A549 (cell line): ENCODE data around the gene MDFIC. TPM values are rescaled to one million over a fixed set of nuclear protein-coding genes. Genes with fewer than 3 reads are reported as not detected.

Experiments used
- ATAC-seq, 2 experiments: fragments of 200-7000 bp in 1 of 2; fragments of >200 bp in 1 of 2; cut with Nextera tagmentation in 1 of 2; cut with Tn5 transposase in 1 of 2; 3 replicates each; pipeline versions ENCODE4 v1.8.0 to v1.9.1; 2018 to 2020; ENCODE audit warnings: mild to moderate bottlenecking in 1 of 2, moderate library complexity in 1 of 2
- CTCF ChIA-PET: fragments of 300-600 bp; sonication (Branson Sonifier 250); formaldehyde crosslinking; extraction: SDS; loops from one replicate; lab custom pipeline; 2021; ENCODE audit warnings: antibody characterized with exemption, inconsistent platforms; lab: Yijun Ruan, JAX
- POLR2A ChIA-PET: fragments of 350-600 bp; formaldehyde crosslinking; extraction: SDS; loops from one replicate; lab custom pipeline; 2021; ENCODE audit warnings: antibody characterized with exemption, inconsistent platforms; lab: Yijun Ruan, JAX
- DNase-seq, 2 experiments: peaks; one replicate each; pipeline versions ENCODE4 v3.0.0 to v3.0.0-alpha.2; 2011 to 2016; ENCODE audit warnings: low read depth in 1 of 2, low spot score in 1 of 2
- FAIRE-seq: peaks from 2 replicates; lab custom pipeline; 2011; peaks lifted over from hg19 to GRCh38; lab: Jason Lieb, UNC
- H3K27ac ChIP-seq, 2 experiments: fragments of >200 bp; sonication (Bioruptor Twin); formaldehyde crosslinking; 3 replicates each; pipeline ENCODE4 v1.5.1; 2016 to 2017
- H3K4me1 ChIP-seq: fragments of >200 bp; sonication (Bioruptor Twin); formaldehyde crosslinking; 3 replicates; pipeline ENCODE4 v1.6.1; 2016
- H3K4me2 ChIP-seq: fragments of >200 bp; sonication (Bioruptor Twin); formaldehyde crosslinking; 3 replicates; pipeline ENCODE4 v1.6.1; 2016
- H3K4me3 ChIP-seq: fragments of >200 bp; sonication (Bioruptor Twin); formaldehyde crosslinking; 3 replicates; pipeline ENCODE4 v1.5.1; 2016
- H3K9me3 ChIP-seq: fragments of >200 bp; sonication (Bioruptor Twin); formaldehyde crosslinking; 3 replicates; pipeline ENCODE4 v1.6.1; 2016
- CBX8 ChIP-seq: fragments of 200-600 bp; sonication (generic); IDR thresholded peaks from 2 replicates; pipeline ENCODE4 v1.6.1; 2016
- CEBPB ChIP-seq, 2 experiments: fragments of >200 bp in 1 of 2; sonication (Bioruptor Twin) in 1 of 2; formaldehyde crosslinking in 1 of 2; IDR thresholded peaks; 2 replicates each; pipeline ENCODE4 v1.6.1; 2012 to 2016
- CHD2 ChIP-seq: fragments of 150-350 bp; IDR thresholded peaks from 2 replicates; pipeline ENCODE4 v1.6.1; 2014; ENCODE audit warnings: low read length; ENCODE audit not compliant: partially characterized antibody
- ESRRA ChIP-seq: fragments of 150-350 bp; IDR thresholded peaks from 2 replicates; pipeline ENCODE4 v1.6.1; 2014; ENCODE audit warnings: mild to moderate bottlenecking, low read length, borderline replicate concordance
- FOSB ChIP-seq: fragments of 250-450 bp; sonication (Bioruptor Pico); IDR thresholded peaks from 2 replicates; pipeline ENCODE4 v1.5.0; 2020; ENCODE audit warnings: mild to moderate bottlenecking, moderate library complexity
- FOXS1 ChIP-seq: fragments of 250-450 bp; sonication (Bioruptor Pico); IDR thresholded peaks from 2 replicates; pipeline ENCODE4 v1.5.0; 2020; ENCODE audit warnings: mild to moderate bottlenecking, moderate library complexity
- GATA3 ChIP-seq: IDR thresholded peaks from 2 replicates; pipeline ENCODE4 v1.6.1; 2012; ENCODE audit warnings: borderline replicate concordance
- HEYL ChIP-seq: fragments of 250-450 bp; sonication (Bioruptor Pico); IDR thresholded peaks from 2 replicates; pipeline ENCODE4 v1.8.0; 2021; ENCODE audit warnings: mild to moderate bottlenecking, moderate library complexity
- HOXB13 ChIP-seq: fragments of 250-450 bp; sonication (Bioruptor Pico); IDR thresholded peaks from 2 replicates; pipeline ENCODE4 v1.5.0; 2020; ENCODE audit warnings: low read depth, mild to moderate bottlenecking, moderate library complexity
- JUNB ChIP-seq: fragments of >200 bp; sonication (Bioruptor Twin); formaldehyde crosslinking; IDR thresholded peaks from 2 replicates; pipeline ENCODE4 v1.6.1; 2016
- MAFK ChIP-seq: fragments of 450-650 bp; IDR thresholded peaks from 2 replicates; pipeline ENCODE4 v1.6.1; 2014; ENCODE audit not compliant: partially characterized antibody
- MAZ ChIP-seq: fragments of 150-350 bp; IDR thresholded peaks from 2 replicates; pipeline ENCODE4 v1.6.1; 2014; ENCODE audit warnings: antibody characterized with exemption, low read depth, low read length, borderline replicate concordance
- NFE2L2 ChIP-seq: fragments of 150-350 bp; conservative IDR thresholded peaks from 2 replicates; pipeline ENCODE4 v1.6.1; 2014; ENCODE audit warnings: low read length
- RARB ChIP-seq: fragments of 250-450 bp; sonication (Bioruptor Pico); IDR thresholded peaks from 2 replicates; pipeline ENCODE4 v1.8.0; 2021; ENCODE audit warnings: mild to moderate bottlenecking, moderate library complexity
- RFX5 ChIP-seq: fragments of 450-650 bp; IDR thresholded peaks from 2 replicates; pipeline ENCODE4 v1.7.1; 2014; ENCODE audit warnings: antibody characterized with exemption, mild to moderate bottlenecking, moderate library complexity
- RNF2 ChIP-seq: fragments of 200-600 bp; sonication (generic); IDR thresholded peaks from 2 replicates; pipeline ENCODE4 v1.6.1; 2016; ENCODE audit warnings: low read depth, mild to moderate bottlenecking, antibody characterized with exemption, moderate library complexity, borderline replicate concordance
- SREBF2 ChIP-seq: fragments of 450-650 bp; IDR thresholded peaks from 2 replicates; pipeline ENCODE4 v1.6.1; 2014; ENCODE audit warnings: mild to moderate bottlenecking, moderate library complexity
- TFCP2L1 ChIP-seq: fragments of 250-450 bp; sonication (Bioruptor Pico); IDR thresholded peaks from 2 replicates; pipeline ENCODE4 v1.5.0; 2021; ENCODE audit warnings: mild to moderate bottlenecking
- ZNF302 ChIP-seq: fragments of 250-450 bp; sonication (Bioruptor Pico); IDR thresholded peaks from 2 replicates; pipeline ENCODE4 v1.9.0; 2021; ENCODE audit warnings: inconsistent platforms, mild to moderate bottlenecking, moderate library complexity
- WGBS: methylation state at CpG from one replicate; pipeline ENCODE4 v1.1.6; 2017; ENCODE audit errors: missing lambda C conversion rate; 5-methylcytosine and 5-hydroxymethylcytosine counted together
- polyA plus RNA-seq, 4 experiments: library from polyadenylated mRNA; depleted of rRNA in 3 of 4; stranded (reverse); fragments of >200 nt; fragmentation: RNase III in 1 of 4; extraction: RNeasy Plus Mini Kit Qiagen cat#74134 plus additional on column Dnase treatment in 1 of 4; gene quantifications; 2 replicates in 3 of 4; 3 replicates in 1 of 4; pipeline ENCODE4 v1.2.3, GENCODE V29; 2011 to 2017
- TF ChIP-seq, protein P1 (sequence below): fragments of 200-600 bp; sonication (generic); IDR thresholded peaks from 2 replicates; pipeline ENCODE4 v1.6.1; 2016; ENCODE audit warnings: antibody characterized with exemption, mild to moderate bottlenecking, moderate library complexity
- TF ChIP-seq, protein P2 (sequence below): fragments of >200 bp; sonication (Bioruptor Twin); formaldehyde crosslinking; IDR thresholded peaks from 3 replicates; pipeline ENCODE4 v1.5.1; 2016
- TF ChIP-seq, protein P3 (sequence below): fragments of 150-350 bp; IDR thresholded peaks from 2 replicates; pipeline ENCODE4 v1.6.1; 2014; ENCODE audit warnings: low read depth, mild to moderate bottlenecking, low read length

Gene MDFIC
- polyA plus RNA-seq, 2 of the 4 experiments (the other 2 are of a cell fraction), result 19.5 to 30.6 TPM

DNA sequence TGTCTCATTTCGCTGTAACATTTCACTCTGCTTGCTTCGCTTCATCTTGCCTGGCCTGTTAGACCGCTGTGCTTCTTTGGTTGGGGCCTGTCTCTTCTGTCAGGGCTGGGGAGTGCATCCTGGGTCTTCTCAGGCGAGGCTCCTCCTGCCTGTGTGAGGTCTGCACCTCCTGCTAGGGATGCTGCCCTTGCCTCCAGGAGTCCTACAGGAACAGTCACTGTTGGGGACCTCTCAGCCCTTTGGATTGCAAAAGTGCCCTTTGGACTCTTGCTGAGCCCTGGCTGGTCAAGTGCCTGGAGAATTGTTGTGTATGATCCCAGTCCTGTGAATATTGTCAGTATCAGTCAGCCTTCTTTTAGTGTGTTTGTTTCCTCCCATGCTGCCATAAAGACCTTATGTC is 84.1 kb downstream of the MDFIC start:
- ChIA-PET POLR2A (no interaction called here), CTCF (no interaction called here)
- peaks cover 61% of the 10 kb centered on the region for H3K4me1 ChIP-seq
- no peaks in the 10 kb centered on the region for H3K9me3 ChIP-seq
- peak; percentile 39 for FAIRE-seq
- H3K4me2 ChIP-seq, result peak overlapping the region; percentile 57
- DNase-seq, result peak in 1 of 2 experiments; percentile 48
- TF ChIP-seq ZNF302 (CRISPR knock-in tag) (no peak), HOXB13 (no peak), CEBPB (IDR thresholded peaks at IDR 0.05) (peak in 1 of 2 experiments; percentile 24; a peak in 1 of 4 replicates)
- TF ChIP-seq, protein P1, sequence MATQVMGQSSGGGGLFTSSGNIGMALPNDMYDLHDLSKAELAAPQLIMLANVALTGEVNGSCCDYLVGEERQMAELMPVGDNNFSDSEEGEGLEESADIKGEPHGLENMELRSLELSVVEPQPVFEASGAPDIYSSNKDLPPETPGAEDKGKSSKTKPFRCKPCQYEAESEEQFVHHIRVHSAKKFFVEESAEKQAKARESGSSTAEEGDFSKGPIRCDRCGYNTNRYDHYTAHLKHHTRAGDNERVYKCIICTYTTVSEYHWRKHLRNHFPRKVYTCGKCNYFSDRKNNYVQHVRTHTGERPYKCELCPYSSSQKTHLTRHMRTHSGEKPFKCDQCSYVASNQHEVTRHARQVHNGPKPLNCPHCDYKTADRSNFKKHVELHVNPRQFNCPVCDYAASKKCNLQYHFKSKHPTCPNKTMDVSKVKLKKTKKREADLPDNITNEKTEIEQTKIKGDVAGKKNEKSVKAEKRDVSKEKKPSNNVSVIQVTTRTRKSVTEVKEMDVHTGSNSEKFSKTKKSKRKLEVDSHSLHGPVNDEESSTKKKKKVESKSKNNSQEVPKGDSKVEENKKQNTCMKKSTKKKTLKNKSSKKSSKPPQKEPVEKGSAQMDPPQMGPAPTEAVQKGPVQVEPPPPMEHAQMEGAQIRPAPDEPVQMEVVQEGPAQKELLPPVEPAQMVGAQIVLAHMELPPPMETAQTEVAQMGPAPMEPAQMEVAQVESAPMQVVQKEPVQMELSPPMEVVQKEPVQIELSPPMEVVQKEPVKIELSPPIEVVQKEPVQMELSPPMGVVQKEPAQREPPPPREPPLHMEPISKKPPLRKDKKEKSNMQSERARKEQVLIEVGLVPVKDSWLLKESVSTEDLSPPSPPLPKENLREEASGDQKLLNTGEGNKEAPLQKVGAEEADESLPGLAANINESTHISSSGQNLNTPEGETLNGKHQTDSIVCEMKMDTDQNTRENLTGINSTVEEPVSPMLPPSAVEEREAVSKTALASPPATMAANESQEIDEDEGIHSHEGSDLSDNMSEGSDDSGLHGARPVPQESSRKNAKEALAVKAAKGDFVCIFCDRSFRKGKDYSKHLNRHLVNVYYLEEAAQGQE, result no peak
- 69% methylated on average over 4 of the region's 4 CpGs for WGBS
- ATAC-seq, result peak; percentile 78 to 82
- peak overlapping the region; percentile 30 to 33; a peak in 2 of 6 replicates for H3K27ac ChIP-seq
- H3K4me3 ChIP-seq, result no peak overlapping the region

DNA sequence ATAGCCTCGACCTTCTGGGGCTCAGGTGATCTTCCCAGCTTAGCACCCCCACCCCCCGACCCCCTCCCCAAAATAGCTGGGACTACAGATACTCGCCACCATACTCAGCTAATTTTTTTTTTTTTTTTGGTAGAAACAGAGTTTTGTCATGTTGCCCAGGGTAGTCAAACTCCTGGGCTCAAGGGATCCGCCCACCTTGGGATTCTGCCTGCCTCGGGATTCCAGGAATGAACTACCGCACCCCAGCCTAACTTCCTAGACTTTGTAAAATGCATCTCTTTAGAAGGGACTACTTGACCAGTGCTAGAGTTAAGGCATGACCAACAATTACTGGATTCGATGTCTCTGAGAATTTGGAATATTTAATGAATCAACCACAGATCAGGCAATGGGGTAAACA is 85.9 kb downstream of the MDFIC start:
- WGBS, result 77% methylated on average over 7 of the region's 7 CpGs
- no peaks in the 10 kb centered on the region for H3K9me3 ChIP-seq
- H3K4me2 ChIP-seq, result no peak overlapping the region
- H3K4me1 ChIP-seq, result peaks cover 57% of the 10 kb centered on the region
- no peak overlapping the region for H3K4me3 ChIP-seq
- H3K27ac ChIP-seq, result no peak overlapping the region
- FAIRE-seq (no peak), DNase-seq (no peak), ATAC-seq (no peak)
- CTCF ChIA-PET, result no interaction called here
- POLR2A ChIA-PET, result no interaction called here
- TF ChIP-seq JUNB (no peak), RNF2 (no peak), NFE2L2 (no peak), RARB (CRISPR knock-in tag) (no peak), CHD2 (no peak), MAFK (no peak), RFX5 (no peak), CEBPB (IDR thresholded peaks at IDR 0.05) (no peak), SREBF2 (no peak), GATA3 (no peak), MAZ (no peak), FOXS1 (CRISPR knock-in tag) (no peak), ESRRA (no peak), CBX8 (no peak), TFCP2L1 (CRISPR knock-in tag) (no peak), FOSB (CRISPR knock-in tag) (no peak), HEYL (CRISPR knock-in tag) (no peak)
- TF ChIP-seq, protein P2, sequence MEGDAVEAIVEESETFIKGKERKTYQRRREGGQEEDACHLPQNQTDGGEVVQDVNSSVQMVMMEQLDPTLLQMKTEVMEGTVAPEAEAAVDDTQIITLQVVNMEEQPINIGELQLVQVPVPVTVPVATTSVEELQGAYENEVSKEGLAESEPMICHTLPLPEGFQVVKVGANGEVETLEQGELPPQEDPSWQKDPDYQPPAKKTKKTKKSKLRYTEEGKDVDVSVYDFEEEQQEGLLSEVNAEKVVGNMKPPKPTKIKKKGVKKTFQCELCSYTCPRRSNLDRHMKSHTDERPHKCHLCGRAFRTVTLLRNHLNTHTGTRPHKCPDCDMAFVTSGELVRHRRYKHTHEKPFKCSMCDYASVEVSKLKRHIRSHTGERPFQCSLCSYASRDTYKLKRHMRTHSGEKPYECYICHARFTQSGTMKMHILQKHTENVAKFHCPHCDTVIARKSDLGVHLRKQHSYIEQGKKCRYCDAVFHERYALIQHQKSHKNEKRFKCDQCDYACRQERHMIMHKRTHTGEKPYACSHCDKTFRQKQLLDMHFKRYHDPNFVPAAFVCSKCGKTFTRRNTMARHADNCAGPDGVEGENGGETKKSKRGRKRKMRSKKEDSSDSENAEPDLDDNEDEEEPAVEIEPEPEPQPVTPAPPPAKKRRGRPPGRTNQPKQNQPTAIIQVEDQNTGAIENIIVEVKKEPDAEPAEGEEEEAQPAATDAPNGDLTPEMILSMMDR, result no peak
- TF ChIP-seq, protein P3, sequence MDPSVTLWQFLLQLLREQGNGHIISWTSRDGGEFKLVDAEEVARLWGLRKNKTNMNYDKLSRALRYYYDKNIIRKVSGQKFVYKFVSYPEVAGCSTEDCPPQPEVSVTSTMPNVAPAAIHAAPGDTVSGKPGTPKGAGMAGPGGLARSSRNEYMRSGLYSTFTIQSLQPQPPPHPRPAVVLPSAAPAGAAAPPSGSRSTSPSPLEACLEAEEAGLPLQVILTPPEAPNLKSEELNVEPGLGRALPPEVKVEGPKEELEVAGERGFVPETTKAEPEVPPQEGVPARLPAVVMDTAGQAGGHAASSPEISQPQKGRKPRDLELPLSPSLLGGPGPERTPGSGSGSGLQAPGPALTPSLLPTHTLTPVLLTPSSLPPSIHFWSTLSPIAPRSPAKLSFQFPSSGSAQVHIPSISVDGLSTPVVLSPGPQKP, result no peak
